ENCODE data around the gene TYK2. TPM values are rescaled to one million over a fixed set of nuclear protein-coding genes. Genes with fewer than 3 reads are reported as not detected.

TYK2 gene
- total and polyA plus RNA-seq, 9 of the 15 experiments (the other 6 are each of a cell fraction or from before 2014, with no cell fraction given): 15.0 to 182 (median 85.9) TPM

DNA sequence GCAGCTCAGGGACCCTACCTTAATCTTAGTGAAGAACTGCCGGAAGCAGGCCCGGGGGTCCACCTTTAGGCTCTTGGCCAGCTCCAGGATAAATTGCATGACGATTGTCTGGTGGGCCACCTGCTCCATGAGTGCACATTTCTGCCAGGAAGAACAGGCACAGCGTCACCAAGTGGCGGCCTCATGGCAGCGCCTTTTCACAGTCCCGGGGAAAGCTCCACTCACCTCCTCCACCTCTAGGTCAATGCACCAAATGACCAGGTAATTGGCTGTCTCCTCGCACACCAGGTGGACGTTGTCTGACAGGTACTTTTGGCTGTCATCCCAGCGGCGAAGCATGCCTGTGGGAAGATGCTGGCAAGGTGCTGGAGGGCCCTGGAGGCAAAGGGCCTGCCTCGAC is 14.6 kb upstream of the TYK2 start:
- in situ Hi-C loops (cut with MboI): no loop called here
- Histone ChIP-seq H3K27me3 (ENCODE audit: control insufficient read depth in 2 of 2, insufficient read depth in 2 of 2, low read length in 2 of 2) (no peaks in the 10 kb centered on the region), H4K20me1 (replicated peaks; ENCODE audit: control insufficient read depth, insufficient read depth, low read length) (peaks cover 16% of the 10 kb centered on the region; the same call in 1 of the 2 replicates), H3K27ac (ENCODE audit: extremely low read depth, low read depth, low read length) (no peak overlapping the region), H2AFZ (ENCODE audit: low read depth, low read length) (no peak overlapping the region), H3K9me3 (replicated peaks; ENCODE audit: control insufficient read depth, insufficient read depth, low read depth, low read length) (no peaks in the 10 kb centered on the region), H3K4me2 (ENCODE audit: insufficient read depth, low read length) (no peak overlapping the region), H3K79me2 (ENCODE audit: control insufficient read depth, insufficient read depth, low read length) (peaks cover 36% of the 10 kb centered on the region), H3K9me1 (ENCODE audit: control insufficient read depth, insufficient read depth, low read length) (no peaks in the 10 kb centered on the region), H3K36me3 (ENCODE audit: control insufficient read depth, insufficient read depth, low read length) (peaks cover 87% of the 10 kb centered on the region; the same call in 2 of the 3 replicates), H3K4me3 (no peak overlapping the region), H3K9ac (ENCODE audit: insufficient read depth in 1 of 2, low read depth in 2 of 2, low read length in 2 of 2) (no peak overlapping the region), H3K4me1 (replicated peaks in 1 of 2; ENCODE audit: control insufficient read depth in 2 of 2, insufficient read depth in 2 of 2, low read length in 2 of 2) (peaks cover 6 to 18% of the 10 kb centered on the region in 2 experiments; a peak in 4 of 5 replicates)
- ATAC-seq: no peak
- TF ChIP-seq RFX1 (IDR thresholded peaks at IDR 0.05): no peak
- TF ChIP-seq, protein P1, sequence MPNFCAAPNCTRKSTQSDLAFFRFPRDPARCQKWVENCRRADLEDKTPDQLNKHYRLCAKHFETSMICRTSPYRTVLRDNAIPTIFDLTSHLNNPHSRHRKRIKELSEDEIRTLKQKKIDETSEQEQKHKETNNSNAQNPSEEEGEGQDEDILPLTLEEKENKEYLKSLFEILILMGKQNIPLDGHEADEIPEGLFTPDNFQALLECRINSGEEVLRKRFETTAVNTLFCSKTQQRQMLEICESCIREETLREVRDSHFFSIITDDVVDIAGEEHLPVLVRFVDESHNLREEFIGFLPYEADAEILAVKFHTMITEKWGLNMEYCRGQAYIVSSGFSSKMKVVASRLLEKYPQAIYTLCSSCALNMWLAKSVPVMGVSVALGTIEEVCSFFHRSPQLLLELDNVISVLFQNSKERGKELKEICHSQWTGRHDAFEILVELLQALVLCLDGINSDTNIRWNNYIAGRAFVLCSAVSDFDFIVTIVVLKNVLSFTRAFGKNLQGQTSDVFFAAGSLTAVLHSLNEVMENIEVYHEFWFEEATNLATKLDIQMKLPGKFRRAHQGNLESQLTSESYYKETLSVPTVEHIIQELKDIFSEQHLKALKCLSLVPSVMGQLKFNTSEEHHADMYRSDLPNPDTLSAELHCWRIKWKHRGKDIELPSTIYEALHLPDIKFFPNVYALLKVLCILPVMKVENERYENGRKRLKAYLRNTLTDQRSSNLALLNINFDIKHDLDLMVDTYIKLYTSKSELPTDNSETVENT (CRISPR knock-in tag; IDR thresholded peaks at IDR 0.05): no peak
- TF ChIP-seq PHB2 (IDR thresholded peaks at IDR 0.05; ENCODE audit: low read depth): no peak
- TF ChIP-seq TRIM24 (IDR thresholded peaks at IDR 0.05): no peak
- TF ChIP-seq, protein P2, sequence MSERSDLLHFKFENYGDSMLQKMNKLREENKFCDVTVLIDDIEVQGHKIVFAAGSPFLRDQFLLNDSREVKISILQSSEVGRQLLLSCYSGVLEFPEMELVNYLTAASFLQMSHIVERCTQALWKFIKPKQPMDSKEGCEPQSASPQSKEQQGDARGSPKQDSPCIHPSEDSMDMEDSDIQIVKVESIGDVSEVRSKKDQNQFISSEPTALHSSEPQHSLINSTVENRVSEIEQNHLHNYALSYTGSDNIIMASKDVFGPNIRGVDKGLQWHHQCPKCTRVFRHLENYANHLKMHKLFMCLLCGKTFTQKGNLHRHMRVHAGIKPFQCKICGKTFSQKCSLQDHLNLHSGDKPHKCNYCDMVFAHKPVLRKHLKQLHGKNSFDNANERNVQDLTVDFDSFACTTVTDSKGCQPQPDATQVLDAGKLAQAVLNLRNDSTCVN (CRISPR knock-in tag; IDR thresholded peaks at IDR 0.05): no peak
- no peak for TF ChIP-seq RBM25 (IDR thresholded peaks at IDR 0.05; ENCODE audit: low read depth, low read length, severe bottlenecking)
- TF ChIP-seq EZH2 (IDR thresholded peaks at IDR 0.05; ENCODE audit: borderline replicate concordance, low read depth, low read length): no peak
- CTCF ChIA-PET (ENCODE audit: low intra/inter-chr PET ratio): no interaction called here
- POLR2A ChIA-PET: interaction anchor here (0.6 to 1.0 kb wide), 3 partner anchors 124 to 299 kb away, joined by 3 to 6 read pairs (median 4); partner anchors contain the start of gene ICAM1
- DNase-seq (ENCODE audit: extremely low read depth in 1 of 4, low spot score in 3 of 4): peak in 1 of 4 experiments; percentile 9
- 93% methylated on average over 12 of the region's 12 CpGs for WGBS (ENCODE audit: insufficient coverage, low coverage, missing lambda C conversion rate)
- no peak for FAIRE-seq
- no TSS peak for BruUV-seq (replicated peaks)
- intact Hi-C loops (cut with micrococcal nuclease): no loop called here

Measured in K562 (cell line).